Measurements from ENCODE around the gene ARID2. TPM values are rescaled to one million over a fixed set of nuclear protein-coding genes. Genes with fewer than 3 reads are reported as not detected.
A peak's percentile ranks its signal among the peaks of the same experiment; 100 is the strongest.

Gene ARID2
- total RNA-seq, 1 donor from 2014 or later = 53.6 TPM

- H3K27me3 Mint-ChIP-seq (ENCODE audit: low read depth) = no peaks in the 10 kb centered on the region
- H3K27ac Mint-ChIP-seq (ENCODE audit: unreplicated experiment) = no peak overlapping the region
- no peak for DNase-seq (ENCODE audit: low read depth, low spot score)
- H3K9me3 Mint-ChIP-seq = no peaks in the 10 kb centered on the region
- no peak for TF ChIP-seq CTCF (conservative IDR thresholded peaks at IDR 0.05)
- H3K4me3 Mint-ChIP-seq = peak overlapping the region; percentile 14
- peaks cover 25% of the 10 kb centered on the region for H3K4me1 Mint-ChIP-seq
- no peaks in the 10 kb centered on the region for H3K36me3 Mint-ChIP-seq (ENCODE audit: low read depth)
Measured at GRCh38 chr12:45721954-45722353, 7.6 kb upstream of the ARID2 start.

- peaks cover 34% of the 10 kb centered on the region for H3K4me1 Mint-ChIP-seq
- H3K9me3 Mint-ChIP-seq = no peaks in the 10 kb centered on the region
- no peaks in the 10 kb centered on the region for H3K27me3 Mint-ChIP-seq (ENCODE audit: low read depth)
- peaks cover under 1% of the 10 kb centered on the region for H3K36me3 Mint-ChIP-seq (ENCODE audit: low read depth)
- peak overlapping the region; percentile 99 for H3K4me3 Mint-ChIP-seq
- peak; percentile 78 for TF ChIP-seq CTCF (conservative IDR thresholded peaks at IDR 0.05)
- peak overlapping the region; percentile 99 for H3K27ac Mint-ChIP-seq (ENCODE audit: unreplicated experiment)
- DNase-seq (ENCODE audit: low read depth, low spot score) = peak; percentile 12
Measured at GRCh38 chr12:45725631-45726602, 3.6 kb upstream of the ARID2 start.

GRCh38 chr12:45726603-45727300, 2.8 kb upstream of the ARID2 start:
- Mint-ChIP-seq H3K27ac (ENCODE audit: unreplicated experiment) (peak overlapping the region; percentile 99), H3K9me3 (no peaks in the 10 kb centered on the region), H3K36me3 (ENCODE audit: low read depth) (peaks cover 4% of the 10 kb centered on the region), H3K4me3 (peak overlapping the region; percentile 99), H3K4me1 (peaks cover 34% of the 10 kb centered on the region), H3K27me3 (ENCODE audit: low read depth) (no peaks in the 10 kb centered on the region)
- no peak for TF ChIP-seq CTCF (conservative IDR thresholded peaks at IDR 0.05)
- DNase-seq (ENCODE audit: low read depth, low spot score) = peak; percentile 29

GRCh38 chr12:45727301-45727979, 2.1 kb upstream of the ARID2 start:
- H3K4me1 Mint-ChIP-seq = peaks cover 38% of the 10 kb centered on the region
- no peak for TF ChIP-seq CTCF (conservative IDR thresholded peaks at IDR 0.05)
- H3K9me3 Mint-ChIP-seq = no peaks in the 10 kb centered on the region
- peaks cover 6% of the 10 kb centered on the region for H3K36me3 Mint-ChIP-seq (ENCODE audit: low read depth)
- peak overlapping the region; percentile 99 for H3K4me3 Mint-ChIP-seq
- H3K27ac Mint-ChIP-seq (ENCODE audit: unreplicated experiment) = peak overlapping the region; percentile 99
- no peaks in the 10 kb centered on the region for H3K27me3 Mint-ChIP-seq (ENCODE audit: low read depth)
- DNase-seq (ENCODE audit: low read depth, low spot score) = peak; percentile 83

- peak overlapping the region; percentile 47 for H3K27ac Mint-ChIP-seq (ENCODE audit: unreplicated experiment)
- H3K4me1 Mint-ChIP-seq = peaks cover 39% of the 10 kb centered on the region
- H3K9me3 Mint-ChIP-seq = no peaks in the 10 kb centered on the region
- H3K36me3 Mint-ChIP-seq (ENCODE audit: low read depth) = peaks cover 6% of the 10 kb centered on the region
- H3K27me3 Mint-ChIP-seq (ENCODE audit: low read depth) = no peaks in the 10 kb centered on the region
- no peak for TF ChIP-seq CTCF (conservative IDR thresholded peaks at IDR 0.05)
- H3K4me3 Mint-ChIP-seq = peak overlapping the region; percentile 99
- DNase-seq (ENCODE audit: low read depth, low spot score) = no peak
Measured at GRCh38 chr12:45727980-45728629, 1.4 kb upstream of the ARID2 start.

All from neural crest cell (in vitro differentiated cells).